SJCRH30 (cell line): Measurements from ENCODE around the gene ABCB9. TPM values are rescaled to one million over a fixed set of nuclear protein-coding genes. Genes with fewer than 3 reads are reported as not detected.
"Not testable (repeated sequence)": the region's sequence is repeated elsewhere in the genome, so short reads cannot be mapped to it uniquely, and the experiment has no call there.

Experiments used
- DNase-seq, 2 experiments: peaks; one replicate each; pipeline ENCODE4 v3.0.0-alpha.2; 2015 to 2020
- H3K27ac ChIP-seq: fragments of 250-450 bp; sonication (Bioruptor Pico); 2 replicates; pipeline ENCODE4 v1.5.1; 2020; ENCODE audit warnings: mild to moderate bottlenecking, moderate library complexity
- H3K27me3 ChIP-seq: fragments of 250-450 bp; sonication (Bioruptor Pico); 2 replicates; pipeline ENCODE4 v1.5.1; 2020; ENCODE audit warnings: mild to moderate bottlenecking, moderate library complexity
- H3K36me3 ChIP-seq: fragments of 250-450 bp; sonication (Bioruptor Pico); 2 replicates; pipeline ENCODE4 v1.5.1; 2020; ENCODE audit warnings: mild to moderate bottlenecking, moderate library complexity
- H3K4me1 ChIP-seq: fragments of 250-450 bp; sonication (Bioruptor Pico); 2 replicates; pipeline ENCODE4 v1.5.1; 2020; ENCODE audit warnings: mild to moderate bottlenecking, moderate library complexity
- H3K4me3 ChIP-seq: fragments of 250-450 bp; sonication (Bioruptor Pico); 2 replicates; pipeline ENCODE4 v1.5.1; 2020; ENCODE audit warnings: mild to moderate bottlenecking, moderate library complexity
- H3K9me3 ChIP-seq: fragments of 250-450 bp; sonication (Bioruptor Pico); replicated peaks from 2 replicates; pipeline ENCODE4 v1.5.1; 2020; ENCODE audit warnings: mild to moderate bottlenecking, moderate library complexity
- total RNA-seq: library from RNA; depleted of rRNA; stranded (reverse); fragments of >200 nt; shearing (Covaris generic); gene quantifications from 2 replicates; pipeline ENCODE4 v1.2.3, GENCODE V29; 2014

The ABCB9 gene
- total RNA-seq, 1 experiment from 2014 or later = 7.1 TPM

DNA sequence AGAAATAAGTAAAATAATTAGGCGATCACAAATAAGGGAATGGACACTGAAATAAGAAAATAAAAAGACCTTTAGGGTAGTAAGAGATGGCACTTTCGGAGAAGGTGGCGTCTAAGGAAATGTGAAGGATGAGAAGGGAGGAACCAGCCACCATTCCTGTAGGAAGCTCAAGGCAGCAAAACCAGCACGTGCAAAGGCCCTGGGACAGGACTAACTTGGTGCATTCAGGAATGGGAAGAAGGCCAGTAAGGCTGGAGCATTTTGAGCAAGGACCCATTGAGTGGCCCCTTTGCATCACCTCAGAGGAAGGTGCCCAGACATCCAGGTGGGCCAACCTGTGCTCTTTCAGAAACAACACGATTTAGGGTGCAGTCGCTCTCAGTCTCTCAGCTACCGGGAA, 69.6 kb downstream of the ABCB9 start:
- H3K36me3 ChIP-seq = no peaks in the 10 kb centered on the region; the same call in 1 of the 2 replicates
- peak overlapping the region; percentile 87; the same call in 1 of the 2 replicates for H3K4me3 ChIP-seq
- H3K4me1 ChIP-seq = peaks cover 36% of the 10 kb centered on the region
- DNase-seq = no peak
- no peaks in the 10 kb centered on the region for H3K9me3 ChIP-seq
- H3K27ac ChIP-seq = no peak overlapping the region
- no peaks in the 10 kb centered on the region for H3K27me3 ChIP-seq

DNA sequence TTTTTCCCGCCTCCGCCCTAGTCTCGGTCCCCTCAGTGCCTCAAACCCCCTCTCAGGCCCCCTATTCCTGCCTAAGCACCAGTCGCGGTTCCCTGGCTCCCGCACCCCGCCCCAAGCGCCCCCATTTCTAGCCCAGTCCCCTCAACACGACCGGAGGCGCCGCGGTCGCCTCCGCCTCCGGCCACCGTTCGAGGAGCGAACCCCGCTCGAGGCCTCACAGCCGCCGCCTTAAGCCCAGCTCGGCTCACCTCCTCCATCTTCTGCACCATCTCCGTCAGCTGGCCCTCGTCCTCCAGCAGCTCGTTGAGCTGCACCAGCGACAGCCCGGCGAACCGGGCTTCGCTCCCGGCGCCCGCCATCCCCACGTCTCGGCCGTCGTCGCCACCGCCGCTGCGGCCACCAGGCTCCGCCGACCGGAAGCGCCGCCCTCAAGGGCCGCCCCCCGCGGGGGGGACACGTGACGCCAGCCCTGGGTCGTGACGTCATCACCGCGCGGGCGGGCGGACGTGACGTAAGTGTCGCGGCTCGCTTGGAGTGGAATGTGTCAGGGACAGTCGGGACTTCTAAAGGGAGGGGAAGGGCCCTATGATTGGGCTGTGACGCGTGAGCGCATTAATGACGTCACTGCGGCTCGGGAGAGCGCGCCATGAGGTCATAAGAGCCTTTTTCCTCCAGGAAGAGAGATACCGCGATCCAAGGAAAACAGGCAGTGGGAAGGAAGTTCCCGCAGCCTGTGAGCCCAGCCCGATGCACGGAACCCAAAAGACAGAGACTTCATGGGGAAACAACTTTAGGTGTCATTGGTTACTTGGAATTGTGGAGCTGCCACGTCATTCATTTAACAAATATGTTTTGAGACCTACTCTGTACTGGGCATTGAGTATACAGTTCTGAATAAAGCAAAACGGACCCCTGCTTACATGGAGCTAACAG, 70.3 kb downstream of the ABCB9 start, which contains the start of gene VPS37B:
TSS of gene VPS37B (minus strand) at position 421 of the 933 bp plus-strand sequence. CDS start at position 359, 62 bp downstream.
- peak; percentile 79 to 84 for DNase-seq
- H3K36me3 ChIP-seq = no peaks in the 10 kb centered on the region; the same call in 1 of the 2 replicates
- H3K9me3 ChIP-seq = no peaks in the 10 kb centered on the region

DNA sequence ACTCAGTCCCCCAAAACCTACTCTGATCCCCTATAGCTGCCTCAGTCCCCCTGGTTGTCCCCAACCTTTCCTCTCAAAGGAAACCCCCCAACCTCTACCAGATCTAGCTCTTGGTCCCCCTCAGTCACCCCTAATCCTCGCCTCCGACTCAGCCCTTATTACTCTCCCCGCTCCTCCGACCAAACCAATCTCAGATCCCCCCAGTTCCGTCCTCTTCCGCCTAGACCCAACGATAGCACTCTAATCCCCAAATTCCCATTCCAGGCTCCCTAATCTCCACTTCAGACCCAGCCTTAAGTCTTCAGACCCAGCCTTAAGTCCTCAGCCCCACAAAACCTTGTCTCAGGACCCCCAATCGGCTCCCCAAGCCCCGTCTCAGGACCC, 71.0 kb downstream of the ABCB9 start:
- DNase-seq = peak in 1 of 2 experiments; percentile 42
- H3K27me3 ChIP-seq = no peaks in the 10 kb centered on the region
- no peaks in the 10 kb centered on the region; the same call in 1 of the 2 replicates for H3K36me3 ChIP-seq
- H3K4me1 ChIP-seq = peaks cover 43% of the 10 kb centered on the region
- H3K27ac ChIP-seq = peak overlapping the region; percentile 81
- peak overlapping the region; percentile 87 for H3K4me3 ChIP-seq
- H3K9me3 ChIP-seq = no peaks in the 10 kb centered on the region

More for the DNA sequence above, 70.3 kb downstream of the ABCB9 start, which contains the start of gene VPS37B:
- Histone ChIP-seq H3K4me1 (peaks cover 36% of the 10 kb centered on the region), H3K27me3 (no peaks in the 10 kb centered on the region), H3K4me3 (peak within 1 kb of the TSS; percentile 87), H3K27ac (peak within 1 kb of the TSS; percentile 81)

DNA sequence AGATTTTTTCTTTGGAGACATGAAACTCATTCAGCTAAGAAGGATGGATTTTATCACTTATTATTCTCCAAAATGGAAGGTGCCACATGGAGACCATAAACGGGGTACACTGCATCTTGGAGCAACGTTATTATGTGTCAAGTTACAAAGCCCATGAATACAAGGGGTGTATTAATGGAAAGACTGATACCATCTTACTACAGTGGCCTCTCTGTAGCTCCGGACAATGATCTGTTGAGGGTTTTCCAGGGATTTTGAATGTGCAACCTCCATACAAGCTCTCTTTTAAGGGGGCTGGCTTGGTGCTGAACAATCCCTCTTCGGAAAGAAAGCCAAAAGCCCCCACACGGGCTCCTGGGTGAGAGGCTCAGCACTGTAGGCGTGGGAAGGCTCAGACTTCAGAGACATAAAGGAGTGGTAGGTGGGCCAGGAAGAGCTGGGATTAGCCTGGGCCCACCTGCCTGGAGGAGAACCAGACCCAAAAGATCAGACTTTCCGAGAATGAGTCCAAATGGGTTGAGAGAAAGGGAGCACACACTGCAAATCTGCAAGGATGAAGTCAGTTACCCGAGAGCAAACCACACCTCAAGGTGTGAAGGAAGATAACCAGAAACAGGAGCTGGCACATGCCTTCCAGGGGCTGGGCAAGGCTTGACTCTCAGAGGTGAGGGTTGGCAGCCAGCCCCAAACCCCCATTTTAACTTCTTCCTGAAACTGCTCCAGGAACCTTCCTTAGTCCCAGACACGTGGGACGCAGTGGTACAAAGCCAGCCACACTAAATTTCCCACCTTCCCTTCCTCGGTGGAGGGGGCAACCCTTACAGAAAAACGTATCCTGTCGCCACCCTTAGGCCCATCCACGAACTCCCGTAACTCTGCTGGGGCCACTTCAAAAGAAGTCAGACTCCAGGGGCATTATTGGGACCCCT, 71.8 kb downstream of the ABCB9 start:
- DNase-seq = peak in 1 of 2 experiments; percentile 43
- Histone ChIP-seq H3K27me3 (no peaks in the 10 kb centered on the region), H3K4me1 (peaks cover 43% of the 10 kb centered on the region), H3K9me3 (no peaks in the 10 kb centered on the region), H3K27ac (peak overlapping the region; percentile 81), H3K4me3 (peak overlapping the region; percentile 87), H3K36me3 (no peaks in the 10 kb centered on the region; the same call in 1 of the 2 replicates)

DNA sequence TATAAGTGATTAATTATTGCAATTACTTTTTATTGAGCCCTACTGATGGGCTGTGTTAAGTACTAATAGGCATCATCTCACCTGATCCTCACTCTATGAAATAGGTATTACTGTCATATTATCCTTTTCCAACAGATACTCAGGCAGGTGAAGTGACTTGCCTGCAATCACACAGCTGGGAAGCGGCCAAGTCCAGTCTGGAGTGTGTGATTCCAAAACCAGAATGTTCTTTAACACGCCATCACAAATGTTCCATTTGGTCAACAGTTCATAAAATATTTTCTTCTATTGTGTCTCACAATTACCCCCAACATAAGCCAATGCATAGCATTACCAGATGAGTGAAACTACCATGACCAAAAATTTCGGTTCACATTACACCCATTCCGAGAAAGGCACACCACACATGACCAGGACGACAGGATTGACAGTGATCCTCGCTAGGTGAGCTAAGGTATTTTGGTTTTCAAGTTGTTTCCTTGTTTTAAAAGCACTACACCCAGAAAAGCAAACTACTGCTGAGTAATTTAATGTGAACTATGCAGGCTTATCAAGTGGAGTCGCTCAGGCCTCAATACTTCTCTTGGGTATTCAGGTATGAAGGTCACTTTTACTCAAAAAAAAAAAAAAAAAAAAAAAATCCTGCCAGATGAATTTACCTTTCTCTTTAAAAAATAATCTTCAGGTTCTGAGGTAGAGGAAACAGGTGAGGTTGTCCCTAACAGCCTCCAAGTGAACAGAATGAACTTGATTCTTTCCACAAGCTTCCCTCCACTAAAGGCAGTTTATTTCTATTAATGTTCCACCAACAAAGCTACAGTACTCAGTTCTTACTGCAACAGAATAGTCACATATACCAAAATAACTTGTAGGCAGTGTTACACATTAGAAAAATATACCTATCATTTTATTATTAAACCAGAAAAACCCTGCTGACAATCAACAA, 72.8 kb downstream of the ABCB9 start:
- Histone ChIP-seq H3K9me3 (no peaks in the 10 kb centered on the region), H3K27ac (no peak overlapping the region), H3K4me1 (peaks cover 36% of the 10 kb centered on the region), H3K4me3 (peak overlapping the region; percentile 87), H3K27me3 (no peaks in the 10 kb centered on the region), H3K36me3 (no peaks in the 10 kb centered on the region; the same call in 1 of the 2 replicates)
- no peak for DNase-seq

DNA sequence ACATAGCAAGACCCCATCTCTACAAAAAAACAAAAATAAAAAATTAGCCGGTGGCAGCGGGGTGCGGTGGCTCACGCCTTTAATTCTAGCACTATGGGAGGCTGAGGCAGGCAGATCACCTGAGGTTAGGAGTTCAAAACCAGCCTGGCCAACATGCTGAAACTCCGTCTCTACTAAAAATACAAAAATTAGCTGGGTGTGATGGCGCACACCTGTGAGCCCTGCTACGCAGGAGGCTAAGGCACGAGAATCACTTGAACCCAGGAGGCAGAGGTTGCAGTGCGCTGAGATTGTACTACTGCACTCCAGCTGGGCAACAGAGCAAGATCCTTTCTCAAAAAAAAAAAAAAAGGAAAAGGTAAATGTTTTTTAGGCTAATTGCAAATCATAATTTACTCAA, 73.5 kb downstream of the ABCB9 start:
- not testable (repeated sequence) for H3K9me3 ChIP-seq, H3K36me3 ChIP-seq, H3K4me3 ChIP-seq, H3K27me3 ChIP-seq, DNase-seq
- H3K27ac ChIP-seq = peak overlapping the region; percentile 83
- peaks cover 37% of the 10 kb centered on the region for H3K4me1 ChIP-seq

DNA sequence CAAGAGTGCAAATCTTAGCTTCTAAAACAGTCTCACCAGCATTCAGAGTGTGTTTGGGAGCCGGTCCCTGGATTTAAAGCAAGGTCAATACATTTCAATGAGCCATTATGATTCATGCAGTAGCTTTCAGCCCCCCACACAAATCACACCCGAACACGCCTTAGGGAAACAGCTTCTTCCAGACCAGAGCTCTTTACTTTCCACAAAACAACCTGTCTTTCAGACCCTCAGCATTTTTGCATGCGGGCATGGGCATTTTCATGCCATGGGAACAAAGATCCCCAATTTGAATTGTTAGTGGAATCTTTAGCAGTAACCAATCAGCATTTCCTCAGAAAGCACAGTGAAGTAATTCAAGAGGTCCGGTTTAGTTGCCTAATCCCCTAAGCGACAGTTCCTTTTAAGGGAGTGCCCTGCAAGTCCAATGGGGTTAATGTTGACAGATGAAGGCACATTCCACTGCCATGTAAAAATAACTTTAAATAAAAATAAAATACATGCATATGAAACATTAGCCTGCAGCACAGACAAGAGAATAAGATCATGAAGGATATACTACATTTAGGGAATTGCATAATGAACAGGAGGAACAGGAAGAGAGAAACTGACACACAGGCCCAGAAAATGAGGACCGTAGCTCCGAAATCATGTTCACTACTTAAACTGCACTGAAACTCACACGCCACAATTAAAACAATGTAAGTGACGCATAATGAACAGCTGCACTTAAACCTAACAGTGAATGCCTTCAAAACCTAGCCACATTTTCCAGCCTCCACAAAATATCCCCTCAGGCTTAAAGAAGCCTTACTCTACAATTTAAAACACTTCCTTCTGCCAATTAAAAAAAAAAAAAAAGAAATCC, 74.4 kb downstream of the ABCB9 start:
- DNase-seq = peak; percentile 68 to 90
- H3K4me3 ChIP-seq = peak overlapping the region; percentile 41
- H3K27me3 ChIP-seq = no peaks in the 10 kb centered on the region
- peaks cover 46% of the 10 kb centered on the region for H3K4me1 ChIP-seq
- no peaks in the 10 kb centered on the region; the same call in 1 of the 2 replicates for H3K36me3 ChIP-seq
- H3K9me3 ChIP-seq = no peaks in the 10 kb centered on the region
- H3K27ac ChIP-seq = peak overlapping the region; percentile 83

DNA sequence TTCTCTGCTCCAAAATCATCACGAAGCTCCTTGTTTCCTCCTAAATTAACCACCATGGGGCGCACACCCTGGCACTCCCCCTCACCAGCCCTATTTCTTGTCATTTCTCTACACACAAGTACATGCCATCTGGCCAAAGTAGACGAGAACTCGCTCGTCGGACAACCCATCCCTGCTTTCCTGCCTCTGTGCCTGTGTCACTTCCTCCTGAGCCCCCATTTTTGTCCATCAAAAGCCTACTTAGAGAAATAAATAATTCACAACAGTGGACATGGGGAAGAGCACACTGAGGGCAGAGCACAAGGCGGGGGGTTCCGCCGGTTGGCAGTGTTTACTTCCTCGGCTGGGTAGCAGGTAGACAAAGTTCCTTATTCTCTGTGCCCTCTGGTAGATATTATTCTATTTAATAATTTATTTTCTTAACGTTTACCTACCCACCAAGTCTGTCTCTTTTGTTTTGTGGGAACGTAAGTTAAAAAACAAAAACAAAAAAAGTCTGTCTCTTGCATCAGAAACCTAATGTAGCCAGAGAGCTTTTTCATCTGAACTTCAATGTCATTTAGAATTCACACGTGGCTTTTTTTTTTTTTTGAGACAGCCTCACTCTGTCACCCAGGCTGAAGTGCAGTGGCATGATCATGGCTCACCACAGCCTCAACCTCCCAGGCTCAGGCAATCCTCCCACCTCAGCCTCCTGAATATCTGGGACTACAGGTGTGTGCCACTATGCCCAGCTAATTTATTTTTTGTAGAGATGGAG, 76.3 kb downstream of the ABCB9 start:
- DNase-seq = no peak
- no peaks in the 10 kb centered on the region; the same call in 1 of the 2 replicates for H3K36me3 ChIP-seq
- no peaks in the 10 kb centered on the region for H3K9me3 ChIP-seq
- H3K4me1 ChIP-seq = peaks cover 56% of the 10 kb centered on the region
- H3K4me3 ChIP-seq = no peak overlapping the region
- H3K27ac ChIP-seq = no peak overlapping the region
- H3K27me3 ChIP-seq = no peaks in the 10 kb centered on the region

DNA sequence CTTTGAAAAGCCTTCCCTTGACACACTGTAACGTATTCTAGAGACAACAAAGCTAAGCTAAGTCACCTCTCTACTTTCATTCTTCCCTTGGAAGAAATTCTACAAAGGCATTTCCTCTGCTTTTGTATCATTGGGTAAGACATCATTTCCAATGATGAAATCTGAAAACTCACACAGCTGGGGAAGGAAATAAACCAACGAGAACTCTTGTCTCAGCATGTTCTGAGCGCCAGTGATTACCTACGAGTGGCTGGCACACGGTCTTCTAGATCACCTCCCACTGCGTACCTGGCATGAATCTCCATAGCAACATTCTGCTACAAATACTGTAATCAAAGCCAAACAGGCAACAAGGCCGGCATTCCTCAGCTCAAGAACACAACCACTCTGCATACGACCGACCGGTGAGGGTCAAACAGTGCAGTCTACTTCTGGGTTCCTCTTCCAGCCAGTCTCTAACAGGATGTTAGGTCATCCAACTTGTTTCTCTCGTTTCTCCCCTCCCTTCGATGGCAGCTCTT, 78.0 kb downstream of the ABCB9 start:
- peaks cover 53% of the 10 kb centered on the region for H3K4me1 ChIP-seq
- H3K4me3 ChIP-seq = no peak overlapping the region
- DNase-seq = no peak

DNA sequence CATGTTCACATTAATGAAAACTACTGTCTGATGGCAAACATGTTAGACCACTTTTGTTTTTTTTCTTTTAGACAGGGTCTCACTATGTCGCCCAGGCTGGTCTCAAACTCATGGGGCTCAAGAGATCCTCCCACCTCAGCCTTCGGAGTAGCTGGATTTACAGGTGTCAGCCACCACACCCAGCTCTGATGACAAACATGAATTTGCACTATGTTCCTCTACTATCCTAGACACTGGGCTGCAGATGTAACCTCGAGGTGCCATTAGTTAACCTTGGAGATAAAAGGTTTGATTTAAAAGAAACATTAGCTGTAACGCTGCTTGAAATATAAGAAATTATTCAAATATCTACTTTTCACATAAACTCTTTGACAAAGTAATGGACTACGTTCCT, 78.4 kb downstream of the ABCB9 start:
- Histone ChIP-seq H3K27ac (0 out of 2 replicates have a peak overlapping the region, but pooled peaks have one; percentile 8), H3K36me3 (no peaks in the 10 kb centered on the region; the same call in 1 of the 2 replicates), H3K9me3 (no peaks in the 10 kb centered on the region), H3K4me1 (peaks cover 48% of the 10 kb centered on the region), H3K4me3 (no peak overlapping the region), H3K27me3 (no peaks in the 10 kb centered on the region)
- DNase-seq = no peak

More for the DNA sequence above, 78.0 kb downstream of the ABCB9 start:
- H3K9me3 ChIP-seq = no peaks in the 10 kb centered on the region
- no peaks in the 10 kb centered on the region; the same call in 1 of the 2 replicates for H3K36me3 ChIP-seq
- no peak overlapping the region for H3K27ac ChIP-seq
- no peaks in the 10 kb centered on the region for H3K27me3 ChIP-seq

DNA sequence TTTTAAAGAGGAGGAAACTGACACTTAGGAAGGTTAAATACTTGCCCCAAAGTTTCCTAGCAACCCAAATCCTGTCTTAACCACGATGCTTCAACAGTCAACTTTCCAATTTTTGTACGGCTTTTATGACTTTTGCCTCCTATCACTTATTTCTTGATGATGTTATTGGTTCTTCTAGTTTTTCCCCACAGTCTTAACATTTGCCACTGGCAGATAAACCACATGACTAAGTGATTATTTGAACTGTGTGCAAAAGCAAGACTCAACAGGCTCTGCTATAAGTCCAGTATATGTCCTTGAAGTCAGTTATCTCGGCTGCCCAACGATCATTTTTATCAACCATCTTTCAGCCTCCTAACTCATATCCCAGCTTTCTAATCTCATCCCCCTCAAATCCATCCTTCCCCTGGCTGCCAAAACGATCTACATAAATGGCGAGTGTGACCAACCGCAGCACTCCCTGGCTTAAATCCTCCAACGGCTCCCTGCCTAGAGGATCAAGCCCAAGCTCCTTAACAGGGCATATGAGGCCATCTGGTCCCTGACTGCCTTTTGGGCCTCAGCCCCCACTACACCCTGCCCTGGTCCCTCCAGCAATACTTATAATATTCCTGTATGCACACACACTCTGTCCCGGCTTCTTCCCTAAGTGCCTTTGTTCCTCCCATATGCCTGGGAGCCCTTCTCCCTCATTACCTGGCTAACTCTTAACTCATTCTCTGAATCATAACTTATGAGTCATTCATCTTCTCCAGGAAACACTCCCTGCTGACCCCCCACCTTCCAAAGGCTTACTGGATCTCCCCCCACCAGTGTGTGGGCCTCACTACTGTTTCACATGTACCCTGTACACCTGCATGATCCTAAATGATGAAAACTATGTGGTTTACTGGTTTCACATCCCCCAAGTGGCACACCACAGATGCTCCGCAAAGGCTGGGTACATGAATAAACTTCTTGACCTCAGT, 79.1 kb downstream of the ABCB9 start:
- Histone ChIP-seq H3K4me3 (no peak overlapping the region), H3K27me3 (no peaks in the 10 kb centered on the region), H3K27ac (peak overlapping the region; percentile 8; the same call in 1 of the 2 replicates), H3K9me3 (no peaks in the 10 kb centered on the region), H3K36me3 (no peaks in the 10 kb centered on the region; the same call in 1 of the 2 replicates), H3K4me1 (peaks cover 48% of the 10 kb centered on the region)
- DNase-seq = peak; percentile 55 to 78
